H9 (cell line): ENCODE data around the gene SEC61B. TPM values are rescaled to one million over a fixed set of nuclear protein-coding genes. Genes with fewer than 3 reads are reported as not detected.

Experiments used
- DNase-seq: peaks from one replicate; pipeline ENCODE4 v3.0.0-alpha.2; 2017
- H2AFZ ChIP-seq: one replicate; pipeline ENCODE4 v1.6.1; 2013; ENCODE audit warnings: mild to moderate bottlenecking, low read length, control low read depth, moderate library complexity
- H2AK5ac ChIP-seq: 2 replicates; pipeline ENCODE4 v1.6.1; 2013; ENCODE audit warnings: low read length, control low read depth, mixed read lengths; ENCODE audit not compliant: insufficient read length
- H2BK120ac ChIP-seq: one replicate; pipeline ENCODE4 v1.6.1; 2013; ENCODE audit warnings: low read depth, mild to moderate bottlenecking, low read length, control low read depth, inconsistent platforms; ENCODE audit not compliant: poor library complexity, severe bottlenecking
- H2BK12ac ChIP-seq: 2 replicates; pipeline ENCODE4 v1.6.1; 2013; ENCODE audit warnings: low read length, control low read depth, mixed read lengths, low read depth; ENCODE audit not compliant: insufficient read length
- H2BK15ac ChIP-seq: 2 replicates; pipeline ENCODE4 v1.6.1; 2013; ENCODE audit warnings: low read depth, low read length, control low read depth
- H2BK20ac ChIP-seq: one replicate; pipeline ENCODE4 v1.6.1; 2013; ENCODE audit warnings: low read depth, mild to moderate bottlenecking, low read length, control low read depth, inconsistent platforms; ENCODE audit not compliant: poor library complexity, severe bottlenecking
- H2BK5ac ChIP-seq: 2 replicates; pipeline ENCODE4 v1.6.1; 2013; ENCODE audit warnings: low read length, control low read depth, mixed read lengths; ENCODE audit not compliant: insufficient read length
- H3K14ac ChIP-seq: 2 replicates; pipeline ENCODE4 v1.6.1; 2013; ENCODE audit warnings: low read length, control low read depth; ENCODE audit not compliant: insufficient read depth
- H3K18ac ChIP-seq: 2 replicates; pipeline ENCODE4 v1.6.1; 2013; ENCODE audit warnings: low read depth, mild to moderate bottlenecking, mixed read lengths, low read length, control low read depth; ENCODE audit not compliant: insufficient read length
- H3K23ac ChIP-seq: 2 replicates; pipeline ENCODE4 v1.6.1; 2013; ENCODE audit warnings: low read length, control low read depth, mixed read lengths, low read depth; ENCODE audit not compliant: insufficient read length
- H3K23me2 ChIP-seq: 2 replicates; pipeline ENCODE4 v1.6.1; 2013; ENCODE audit warnings: low read depth, mild to moderate bottlenecking, mixed read lengths, low read length, control low read depth; ENCODE audit not compliant: insufficient read length, poor library complexity, severe bottlenecking
- H3K27ac ChIP-seq: 2 replicates; pipeline ENCODE4 v1.5.1; 2013; ENCODE audit warnings: low read length, control low read depth, mixed read lengths, low read depth; ENCODE audit not compliant: insufficient read length
- H3K27me3 ChIP-seq: 2 replicates; pipeline ENCODE4 v1.6.1; 2013; ENCODE audit warnings: low read length, control low read depth, inconsistent platforms; ENCODE audit not compliant: insufficient read depth
- H3K4ac ChIP-seq: 2 replicates; pipeline ENCODE4 v1.6.1; 2013; ENCODE audit warnings: low read depth, mild to moderate bottlenecking, control low read depth, inconsistent platforms, low read length, moderate library complexity
- H3K4me1 ChIP-seq: 2 replicates; pipeline ENCODE4 v1.6.1; 2013; ENCODE audit warnings: low read length, control low read depth, inconsistent platforms; ENCODE audit not compliant: insufficient read depth
- H3K4me2 ChIP-seq: 2 replicates; pipeline ENCODE4 v1.6.1; 2013; ENCODE audit warnings: low read length, control low read depth, mixed read lengths; ENCODE audit not compliant: insufficient read length, insufficient read depth
- H3K56ac ChIP-seq: 2 replicates; pipeline ENCODE4 v1.6.1; 2013; ENCODE audit warnings: low read depth, mild to moderate bottlenecking, mixed read lengths, low read length, control low read depth; ENCODE audit not compliant: insufficient read length
- H3K79me1 ChIP-seq: 2 replicates; pipeline ENCODE4 v1.6.1; 2013; ENCODE audit warnings: low read depth, mild to moderate bottlenecking, moderate library complexity, low read length, control low read depth, inconsistent platforms; ENCODE audit not compliant: insufficient read depth, poor library complexity, severe bottlenecking
- H3K79me2 ChIP-seq: 2 replicates; pipeline ENCODE4 v1.6.1; 2013; ENCODE audit warnings: low read length, control low read depth, inconsistent platforms; ENCODE audit not compliant: insufficient read depth
- H3K9ac ChIP-seq: 2 replicates; pipeline ENCODE4 v1.6.1; 2013; ENCODE audit warnings: low read length, control low read depth, mixed read lengths; ENCODE audit not compliant: insufficient read length; ENCODE audit errors: extremely low read depth
- H3K9me3 ChIP-seq: one replicate; pipeline ENCODE4 v1.6.1; 2013; ENCODE audit warnings: low read depth, low read length, inconsistent platforms; ENCODE audit not compliant: control insufficient read depth
- H3T11ph ChIP-seq: one replicate; pipeline ENCODE4 v1.6.1; 2013; ENCODE audit warnings: mild to moderate bottlenecking, low read length, control low read depth, inconsistent platforms
- H4K20me1 ChIP-seq: one replicate; pipeline ENCODE4 v1.6.1; 2013; ENCODE audit not compliant: control insufficient read depth, insufficient read length, insufficient read depth
- H4K5ac ChIP-seq: 2 replicates; pipeline ENCODE4 v1.6.1; 2013; ENCODE audit warnings: low read depth, mild to moderate bottlenecking, mixed read lengths, low read length, control low read depth; ENCODE audit not compliant: insufficient read length
- H4K8ac ChIP-seq: replicated peaks from 2 replicates; pipeline ENCODE4 v1.6.1; 2013; ENCODE audit warnings: low read length, control low read depth, mixed read lengths, low read depth; ENCODE audit not compliant: insufficient read length
- H4K91ac ChIP-seq: 2 replicates; pipeline ENCODE4 v1.6.1; 2013; ENCODE audit warnings: low read depth, mild to moderate bottlenecking, moderate library complexity, mixed read lengths, low read length, control low read depth; ENCODE audit not compliant: insufficient read length
- H3K27ac Mint-ChIP-seq, 3 experiments: 2 replicates in 2 of 3; 3 replicates in 1 of 3; pipeline ENCODE4 v1.8.0; 2020 to 2021; ENCODE audit warnings: mixed read lengths in 3 of 3, mild to moderate bottlenecking in 1 of 3, moderate library complexity in 1 of 3
- H3K27me3 Mint-ChIP-seq: 2 replicates; pipeline ENCODE4 v1.8.0; 2021; ENCODE audit warnings: low read depth, mild to moderate bottlenecking, moderate library complexity, mixed read lengths
- H3K36me3 Mint-ChIP-seq, 3 experiments: 2 replicates in 2 of 3; 3 replicates in 1 of 3; pipeline ENCODE4 v1.8.0; 2020 to 2021; ENCODE audit warnings: low read depth in 3 of 3, mixed read lengths in 3 of 3; ENCODE audit not compliant: insufficient read depth in 1 of 3
- H3K4me1 Mint-ChIP-seq, 2 experiments: 2 replicates each; pipeline ENCODE4 v1.8.0; 2020; ENCODE audit warnings: mixed read lengths in 2 of 2
- H3K4me3 Mint-ChIP-seq, 2 experiments: 2 replicates in 1 of 2; 3 replicates in 1 of 2; pipeline ENCODE4 v1.8.0; 2020 to 2021; ENCODE audit warnings: mild to moderate bottlenecking in 2 of 2, mixed read lengths in 2 of 2, moderate library complexity in 1 of 2
- H3K9me3 Mint-ChIP-seq, 2 experiments: 2 replicates in 1 of 2; 3 replicates in 1 of 2; pipeline ENCODE4 v1.8.0; 2020; ENCODE audit warnings: mild to moderate bottlenecking in 2 of 2, mixed read lengths in 2 of 2, moderate library complexity in 1 of 2
- CTCF ChIP-seq: fragments of 200-600 bp; sonication (generic); conservative IDR thresholded peaks from 3 replicates; pipeline ENCODE4 v1.8.0; 2021; ENCODE audit warnings: antibody characterized with exemption, mild to moderate bottlenecking
- total RNA-seq: library from RNA; stranded (reverse); gene quantifications from 2 replicates; pipeline ENCODE4 v1.2.1, GENCODE V29; 2021

Gene SEC61B
- total RNA-seq, 1 experiment from 2014 or later = 142 TPM

GRCh38 chr9:99272836-99273235, 50.8 kb downstream of the SEC61B start:
- Histone ChIP-seq H3K9me3 (no peaks in the 10 kb centered on the region), H2BK120ac (no peak overlapping the region), H3K14ac (no peak overlapping the region), H3K27ac (no peak overlapping the region), H2BK5ac (no peak overlapping the region), H3T11ph (no peak overlapping the region), H3K79me1 (no peaks in the 10 kb centered on the region), H3K4me2 (no peak overlapping the region), H3K4ac (no peak overlapping the region), H2AFZ (no peak overlapping the region), H2BK15ac (no peak overlapping the region), H3K56ac (no peak overlapping the region), H3K18ac (no peak overlapping the region), H4K91ac (no peak overlapping the region), H3K4me1 (no peaks in the 10 kb centered on the region), H3K9ac (no peak overlapping the region), H2AK5ac (no peak overlapping the region), H3K23me2 (no peaks in the 10 kb centered on the region), H4K20me1 (no peaks in the 10 kb centered on the region), H3K23ac (no peak overlapping the region), H3K79me2 (no peaks in the 10 kb centered on the region), H2BK12ac (no peak overlapping the region), H4K5ac (no peak overlapping the region), H2BK20ac (no peak overlapping the region), H4K8ac (no peak overlapping the region), H3K27me3 (no peaks in the 10 kb centered on the region)
- Mint-ChIP-seq H3K27me3 (no peaks in the 10 kb centered on the region), H3K36me3 (no peaks in the 10 kb centered on the region; a peak in 1 of 7 replicates), H3K4me1 (peaks cover 5% of the 10 kb centered on the region in 2 experiments; a peak in 3 of 4 replicates), H3K27ac (no peak overlapping the region), H3K9me3 (peaks cover 0 to 6% of the 10 kb centered on the region in 2 experiments; a peak in 1 of 5 replicates), H3K4me3 (no peak overlapping the region)
- no peak for DNase-seq
- no peak for TF ChIP-seq CTCF
